ENCODE measurements around the gene COL16A1.

DNA sequence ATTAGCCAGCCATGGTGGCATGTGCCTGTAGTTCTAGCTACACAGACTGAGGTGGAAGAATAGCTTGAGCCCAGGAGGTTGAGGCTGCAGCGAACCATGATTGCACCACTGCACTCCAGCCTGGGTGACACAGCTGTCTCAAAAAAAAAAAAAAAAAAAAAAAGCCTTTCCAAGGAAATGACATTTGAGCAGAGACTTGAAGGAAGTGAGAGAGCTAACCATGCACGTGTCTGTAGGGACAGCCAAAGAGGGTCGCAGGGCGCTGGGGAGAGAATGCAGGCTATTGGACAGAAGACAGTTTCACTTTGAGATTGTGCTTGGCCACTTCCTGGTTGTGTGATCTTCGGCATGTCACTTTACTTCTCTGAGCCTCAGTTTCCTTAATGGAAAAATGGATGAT lies 79.5 kb downstream of the COL16A1 start:
- no peak for TF ChIP-seq POLR2A (IDR thresholded peaks at IDR 0.05)
- no peak for TF ChIP-seq CTCF (IDR thresholded peaks at IDR 0.05)

Data from sigmoid colon (tissue), 3 donors.